Occipital lobe (tissue), 2 donors: ENCODE measurements around the gene RAD51B. TPM values are rescaled to one million over a fixed set of nuclear protein-coding genes. Genes with fewer than 3 reads are reported as not detected.
"Not testable (repeated sequence)": the region's sequence is repeated elsewhere in the genome, so short reads cannot be mapped to it uniquely, and the experiment has no call there.

Experiments
- DNase-seq: peaks from one replicate; lab custom pipeline; 2025; lab: John Stamatoyannopoulos, UW
- total RNA-seq: library from RNA; depleted of rRNA; stranded (reverse); fragments of >200 nt; gene quantifications from one replicate; pipeline ENCODE4 v1.2.3, GENCODE V29; 2014

RAD51B gene
- total RNA-seq, 1 donor from 2014 or later = 9.8 TPM

GRCh38 chr14:68172216-68172615, 352.6 kb downstream of the RAD51B start:
- DNase-seq = no peak

GRCh38 chr14:68172627-68173026, 353.0 kb downstream of the RAD51B start:
- DNase-seq = no peak

- DNase-seq = no peak
Measured at GRCh38 chr14:68173227-68173972, 353.8 kb downstream of the RAD51B start.

GRCh38 chr14:68174446-68174845, 354.9 kb downstream of the RAD51B start:
- DNase-seq = no peak

GRCh38 chr14:68176687-68177086, 357.1 kb downstream of the RAD51B start:
- no peak for DNase-seq

- DNase-seq = no peak
Measured at GRCh38 chr14:68177728-68178127, 358.1 kb downstream of the RAD51B start.

GRCh38 chr14:68178282-68178681, 358.7 kb downstream of the RAD51B start:
- DNase-seq = no peak

GRCh38 chr14:68181519-68182326, 362.1 kb downstream of the RAD51B start:
- no peak for DNase-seq

GRCh38 chr14:68182492-68182891, 362.9 kb downstream of the RAD51B start:
- no peak for DNase-seq

GRCh38 chr14:68186500-68187276, 367.1 kb downstream of the RAD51B start:
- not testable (repeated sequence) for DNase-seq

- DNase-seq = no peak
Measured at GRCh38 chr14:68188174-68188573, 368.6 kb downstream of the RAD51B start.

- DNase-seq = no peak
Measured at GRCh38 chr14:68190032-68190431, 370.5 kb downstream of the RAD51B start.

- no peak for DNase-seq
Measured at GRCh38 chr14:68191567-68192321, 372.2 kb downstream of the RAD51B start.

- no peak for DNase-seq
Measured at GRCh38 chr14:68192935-68193334, 373.4 kb downstream of the RAD51B start.

GRCh38 chr14:68193970-68194681, 374.5 kb downstream of the RAD51B start:
- no peak for DNase-seq

- DNase-seq = no peak
Measured at GRCh38 chr14:68195126-68195525, 375.5 kb downstream of the RAD51B start.

GRCh38 chr14:68198713-68199495, 379.3 kb downstream of the RAD51B start:
- DNase-seq = no peak

GRCh38 chr14:68199554-68200151, 380.1 kb downstream of the RAD51B start:
- no peak for DNase-seq

GRCh38 chr14:68203871-68204270, 384.3 kb downstream of the RAD51B start:
- no peak for DNase-seq
